Stomach (tissue), 9 donors: ENCODE results near the gene GKN1. TPM values are rescaled to one million over a fixed set of nuclear protein-coding genes. Genes with fewer than 3 reads are reported as not detected.

Experiments used
- DNase-seq, 2 donors: peaks; one replicate each; pipeline versions ENCODE4 v3.0.0 to v3.0.0-alpha.2; 2013 to 2019
- H3K27ac ChIP-seq, 5 donors: fragments of 200-600 bp in 4 of 5; sonication (generic) in 4 of 5; one replicate each; pipeline ENCODE4 v1.5.1; 2013 to 2019; ENCODE audit warnings: mild to moderate bottlenecking in 1 of 5, moderate library complexity in 1 of 5
- H3K27me3 ChIP-seq, 3 donors: fragments of 200-600 bp; sonication (generic); one replicate each; pipeline ENCODE4 v1.5.1; 2017 to 2019; ENCODE audit warnings: mixed run types in 1 of 3
- H3K36me3 ChIP-seq, 4 donors: fragments of 200-600 bp; sonication (generic); 1 replicate in 3 of 4; 2 replicates in 1 of 4; pipeline ENCODE4 v1.5.1; 2016 to 2019
- H3K4me1 ChIP-seq, 4 donors: fragments of 200-600 bp; sonication (generic); one replicate each; pipeline ENCODE4 v1.5.1; 2016 to 2019
- H3K4me3 ChIP-seq, 4 donors: fragments of 200-600 bp; sonication (generic) in 3 of 4; one replicate each; pipeline ENCODE4 v1.5.1; 2016 to 2019; ENCODE audit warnings: mild to moderate bottlenecking in 1 of 4
- H3K9me3 ChIP-seq, 4 donors: fragments of 200-600 bp; sonication (generic); one replicate each; pipeline ENCODE4 v1.5.1; 2016 to 2019
- CTCF ChIP-seq, 7 experiments: fragments of 450-650 bp in 4 of 7; fragments of 200-600 bp in 3 of 7; sonication (generic) in 3 of 7; IDR thresholded peaks; one replicate each; pipeline ENCODE4 v1.5.1; 2016 to 2019; ENCODE audit warnings: antibody characterized with exemption in 7 of 7, control low read depth in 2 of 7, mild to moderate bottlenecking in 1 of 7
- EP300 ChIP-seq: sonication (generic); formaldehyde crosslinking; IDR thresholded peaks from one replicate; pipeline ENCODE4 v1.6.1; 2017; ENCODE audit warnings: antibody characterized with exemption
- POLR2A ChIP-seq, 4 donors: fragments of 450-650 bp; IDR thresholded peaks; one replicate each; pipeline ENCODE4 v1.6.1; 2016; ENCODE audit warnings: antibody characterized with exemption in 4 of 4, control low read depth in 2 of 4, mild to moderate bottlenecking in 1 of 4, moderate library complexity in 1 of 4
- POLR2AphosphoS5 ChIP-seq, 3 donors: sonication (generic); formaldehyde crosslinking; IDR thresholded peaks; one replicate each; pipeline ENCODE4 v1.6.1; 2016; ENCODE audit warnings: antibody characterized with exemption in 3 of 3
- WGBS, 5 donors: extraction: QIAGEN DNeasy Blood & Tissue Kit in 3 of 5; methylation state at CpG; one replicate each; pipeline versions ENCODE4 v1.1.5 to v1.1.7; 2013 to 2018; 5-methylcytosine and 5-hydroxymethylcytosine counted together
- intact Hi-C: fragments of 100-400 bp; cut with DNase I; formaldehyde crosslinking; loops from one replicate; pipeline ENCODE4 v1.15.1; 2023; ENCODE audit warnings: low total_unique reads
- polyA plus RNA-seq, 3 donors: library from polyadenylated mRNA; stranded (reverse); fragments of 200-250 nt; gene quantifications; one replicate each; pipeline ENCODE4 v1.2.3, GENCODE V29; 2013
- total RNA-seq, 5 donors: library from RNA; depleted of rRNA; stranded (reverse); fragments of >200 nt; gene quantifications; one replicate each; pipeline versions ENCODE4 v1.1.0 to v1.2.3, GENCODE V29; 2014 to 2016
- donor health status: healthy with polysubstance abuse.
- donor health status: Bipolar disorder and iron deficiency.
- donor health status: healthy.

Gene GKN1
- total and polyA plus RNA-seq, 8 donors = 1.7 to 7,706 (median 624) TPM

- TF ChIP-seq EP300 = no peak
- no peak for TF ChIP-seq POLR2AphosphoS5 (IDR thresholded peaks at IDR 0.05)
- no peak for TF ChIP-seq CTCF (IDR thresholded peaks at IDR 0.05)
- TF ChIP-seq POLR2A (IDR thresholded peaks at IDR 0.05) = no peak
- no peak for DNase-seq
- no peaks in the 10 kb centered on the region for H3K4me1 ChIP-seq
- intact Hi-C loops = no loop called here
- no peak overlapping the region for H3K4me3 ChIP-seq
- H3K9me3 ChIP-seq = peaks cover 0 to 20% (median 12%) of the 10 kb centered on the region in 4 donors
- no peaks in the 10 kb centered on the region for H3K36me3 ChIP-seq
- no peak overlapping the region for H3K27ac ChIP-seq
- no peaks in the 10 kb centered on the region for H3K27me3 ChIP-seq
Measured at GRCh38 chr2:69001879-69002278, 27.4 kb downstream of the GKN1 start.

- peaks cover 0 to 20% (median 12%) of the 10 kb centered on the region in 4 donors for H3K9me3 ChIP-seq
- intact Hi-C loops = no loop called here
- no peak overlapping the region for H3K27ac ChIP-seq
- H3K36me3 ChIP-seq = no peaks in the 10 kb centered on the region
- H3K4me3 ChIP-seq = no peak overlapping the region
- TF ChIP-seq EP300 (no peak), POLR2A (IDR thresholded peaks at IDR 0.05) (no peak), CTCF (IDR thresholded peaks at IDR 0.05) (no peak), POLR2AphosphoS5 (IDR thresholded peaks at IDR 0.05) (no peak)
- H3K27me3 ChIP-seq = no peaks in the 10 kb centered on the region
- DNase-seq = no peak
- no peaks in the 10 kb centered on the region for H3K4me1 ChIP-seq
- WGBS, 5 donors = 80 to 93% (median 84%) methylated on average over 2 of the region's 2 CpGs
Measured at GRCh38 chr2:69003731-69004130, 29.3 kb downstream of the GKN1 start.

- Histone ChIP-seq H3K9me3 (peaks cover 0 to 7% (median 3%) of the 10 kb centered on the region in 4 donors), H3K27me3 (no peaks in the 10 kb centered on the region), H3K4me1 (peaks cover 0 to 1% (median under 1%) of the 10 kb centered on the region in 4 donors), H3K36me3 (no peaks in the 10 kb centered on the region), H3K27ac (no peak overlapping the region), H3K4me3 (no peak overlapping the region)
- DNase-seq = peak in 1 of 2 donors; percentile 68
- intact Hi-C loops = no loop called here
- TF ChIP-seq EP300 (no peak), POLR2AphosphoS5 (IDR thresholded peaks at IDR 0.05) (no peak), POLR2A (IDR thresholded peaks at IDR 0.05) (no peak), CTCF (IDR thresholded peaks at IDR 0.05) (no peak)
Measured at GRCh38 chr2:69007169-69007568, 32.7 kb downstream of the GKN1 start.

GRCh38 chr2:69007603-69008002 is 33.2 kb downstream of the GKN1 start:
- DNase-seq = no peak
- Histone ChIP-seq H3K4me1 (peaks cover 0 to 6% (median 2%) of the 10 kb centered on the region in 4 donors), H3K27ac (no peak overlapping the region), H3K9me3 (peaks cover 0 to 3% (median 1%) of the 10 kb centered on the region in 4 donors), H3K4me3 (no peak overlapping the region), H3K27me3 (no peaks in the 10 kb centered on the region), H3K36me3 (no peaks in the 10 kb centered on the region)
- intact Hi-C loops = no loop called here
- no peak for TF ChIP-seq POLR2AphosphoS5 (IDR thresholded peaks at IDR 0.05)
- TF ChIP-seq POLR2A (IDR thresholded peaks at IDR 0.05) = no peak
- no peak for TF ChIP-seq CTCF (IDR thresholded peaks at IDR 0.05)
- TF ChIP-seq EP300 = no peak
